ENCODE measurements around the gene DYRK1B.

The DYRK1B gene

DNA sequence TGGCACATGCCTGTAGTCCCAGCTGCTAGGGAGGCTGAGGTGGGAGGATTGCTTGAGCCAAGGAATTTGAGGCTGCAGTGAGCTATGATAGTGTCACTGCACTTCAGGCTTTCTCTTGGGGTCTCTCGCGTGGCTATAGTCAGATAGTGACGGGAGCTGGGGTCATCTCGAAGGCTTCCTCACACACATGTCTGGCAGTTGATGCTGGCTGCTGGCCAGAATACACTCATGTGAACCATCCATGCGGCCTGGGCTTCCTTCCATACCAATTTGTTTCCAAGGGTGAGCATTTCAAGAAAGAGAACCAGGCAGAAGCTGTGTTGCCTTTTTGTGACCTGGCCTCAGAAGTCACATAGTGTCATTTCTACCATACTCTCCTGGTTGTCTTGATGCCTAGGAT lies 28.9 kb downstream of the DYRK1B start:
- POLR2A ChIA-PET = interaction anchor here (1.1 kb wide), 1 partner anchor 22 kb away, joined by 4 read pairs; no protein-coding TSS in a partner anchor
- no peaks in the 10 kb centered on the region for H3K36me3 ChIP-seq (ENCODE audit: control insufficient read depth in 4 of 4, insufficient read depth in 4 of 4, low read length in 3 of 4)
- H3K27ac ChIP-seq (ENCODE audit: insufficient read depth in 1 of 2, low read depth in 1 of 2, low read length in 2 of 2, poor library complexity in 1 of 2, severe bottlenecking in 2 of 2) = no peak overlapping the region
- H3K4me1 ChIP-seq (ENCODE audit: control extremely low read depth in 1 of 4, control insufficient read depth in 4 of 4, insufficient read depth in 4 of 4, low read length in 3 of 4) = no peaks in the 10 kb centered on the region
- peaks cover 2 to 11% (median 3%) of the 10 kb centered on the region in 5 experiments for H3K27me3 ChIP-seq (replicated peaks in 2 of 5; ENCODE audit: control insufficient read depth in 4 of 5, insufficient read depth in 5 of 5, low read length in 4 of 5)
- no peaks in the 10 kb centered on the region for H3K9me3 ChIP-seq (ENCODE audit: control extremely low read depth in 1 of 5, control insufficient read depth in 4 of 5, insufficient read depth in 2 of 5, low read depth in 1 of 5, low read length in 4 of 5)
- 76% methylated on average over 5 of the region's 5 CpGs for WGBS (ENCODE audit: insufficient coverage)
- CTCF ChIA-PET = interaction anchor here (0.6 to 3.0 kb wide), 2 partner anchors 38 to 972 kb away, joined by 4 to 8 read pairs; no protein-coding TSS in a partner anchor
- no peak overlapping the region for H3K4me3 ChIP-seq (ENCODE audit: control insufficient read depth in 1 of 7, extremely low read depth in 1 of 7, insufficient read depth in 4 of 7, low read depth in 2 of 7, low read length in 6 of 7)
- DNase-seq = peak in 1 of 3 donors; percentile 38

DNA sequence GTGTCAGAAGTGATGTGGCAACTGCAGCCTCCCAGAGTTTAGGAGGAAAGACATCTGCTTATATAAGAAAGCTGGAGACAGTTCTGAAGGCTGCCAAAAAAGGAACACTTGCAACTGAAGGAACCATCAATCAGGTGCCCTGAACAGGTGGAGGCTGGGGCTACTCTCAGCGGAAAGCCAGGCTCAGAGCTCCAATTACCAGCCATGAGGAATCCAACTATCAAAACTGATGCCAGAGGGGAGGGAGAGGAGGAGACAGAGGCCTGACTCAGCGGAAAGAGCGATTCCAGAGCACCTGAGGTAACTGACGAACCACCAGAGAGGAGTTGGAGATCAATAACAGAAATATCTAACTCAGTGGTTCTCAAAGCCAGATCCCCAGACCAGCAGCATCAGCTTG lies 31.0 kb downstream of the DYRK1B start:
- Histone ChIP-seq H3K27me3 (replicated peaks in 2 of 5; ENCODE audit: control insufficient read depth in 4 of 5, insufficient read depth in 5 of 5, low read length in 4 of 5) (peaks cover 2 to 11% (median 3%) of the 10 kb centered on the region in 5 experiments), H3K4me1 (ENCODE audit: control extremely low read depth in 1 of 4, control insufficient read depth in 4 of 4, insufficient read depth in 4 of 4, low read length in 3 of 4) (no peaks in the 10 kb centered on the region), H3K36me3 (ENCODE audit: control insufficient read depth in 4 of 4, insufficient read depth in 4 of 4, low read length in 3 of 4) (no peaks in the 10 kb centered on the region), H3K27ac (ENCODE audit: insufficient read depth in 1 of 2, low read depth in 1 of 2, low read length in 2 of 2, poor library complexity in 1 of 2, severe bottlenecking in 2 of 2) (no peak overlapping the region), H3K9me3 (ENCODE audit: control extremely low read depth in 1 of 5, control insufficient read depth in 4 of 5, insufficient read depth in 2 of 5, low read depth in 1 of 5, low read length in 4 of 5) (no peaks in the 10 kb centered on the region), H3K4me3 (ENCODE audit: control insufficient read depth in 1 of 7, extremely low read depth in 1 of 7, insufficient read depth in 4 of 7, low read depth in 2 of 7, low read length in 6 of 7) (no peak overlapping the region)
- POLR2A ChIA-PET = no interaction called here
- CTCF ChIA-PET = interaction anchor here (1.2 to 5.4 kb wide), 4 partner anchors 9 to 41 kb away, joined by 3 to 19 read pairs (median 6); no protein-coding TSS in a partner anchor
- DNase-seq = no peak
- WGBS (ENCODE audit: insufficient coverage) = 56% methylated on average over 4 of the region's 4 CpGs

GRCh38 chr19:39797083-39797482 lies 36.9 kb downstream of the DYRK1B start:
- Histone ChIP-seq H3K4me1 (ENCODE audit: control extremely low read depth in 1 of 4, control insufficient read depth in 4 of 4, insufficient read depth in 4 of 4, low read length in 3 of 4) (peaks cover 0 to 2% (median 0%) of the 10 kb centered on the region in 4 experiments), H3K9me3 (ENCODE audit: control extremely low read depth in 1 of 5, control insufficient read depth in 4 of 5, insufficient read depth in 2 of 5, low read depth in 1 of 5, low read length in 4 of 5) (no peaks in the 10 kb centered on the region), H3K27me3 (replicated peaks in 2 of 5; ENCODE audit: control insufficient read depth in 4 of 5, insufficient read depth in 5 of 5, low read length in 4 of 5) (peaks cover 0 to 10% (median 3%) of the 10 kb centered on the region in 5 experiments), H3K27ac (ENCODE audit: insufficient read depth in 1 of 2, low read depth in 1 of 2, low read length in 2 of 2, poor library complexity in 1 of 2, severe bottlenecking in 2 of 2) (no peak overlapping the region), H3K4me3 (ENCODE audit: control insufficient read depth in 1 of 7, extremely low read depth in 1 of 7, insufficient read depth in 4 of 7, low read depth in 2 of 7, low read length in 6 of 7) (no peak overlapping the region), H3K36me3 (ENCODE audit: control insufficient read depth in 4 of 4, insufficient read depth in 4 of 4, low read length in 3 of 4) (no peaks in the 10 kb centered on the region)
- DNase-seq = no peak
- ChIA-PET CTCF (no interaction called here), POLR2A (no interaction called here)
- WGBS (ENCODE audit: insufficient coverage) = no CpG with 5 or more reads among the region's 2 CpGs

DNA sequence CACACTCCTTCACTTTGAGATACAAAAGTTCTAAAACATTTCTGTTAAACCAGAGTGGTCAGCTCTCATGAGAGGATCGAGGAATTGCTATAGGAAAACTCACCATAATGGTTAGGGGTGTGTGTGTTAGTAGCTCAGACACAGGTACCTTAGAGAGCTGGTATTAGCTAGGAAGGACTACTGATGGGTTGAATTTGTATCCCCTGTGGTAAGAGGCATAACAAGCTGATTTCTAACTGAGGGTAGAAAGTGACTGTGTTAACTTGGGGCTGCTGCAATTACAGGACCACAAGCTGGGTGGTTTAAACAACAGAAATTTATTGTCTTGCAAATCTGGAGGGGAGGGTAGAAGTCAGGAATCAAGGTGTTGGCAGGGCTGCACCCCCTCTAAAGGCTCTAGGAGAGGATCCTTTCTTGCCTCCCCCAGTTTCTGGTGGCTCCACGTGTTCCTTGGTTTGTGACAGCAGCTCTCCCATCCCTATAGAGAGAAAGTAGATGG lies 37.9 kb downstream of the DYRK1B start:
- Histone ChIP-seq H3K36me3 (ENCODE audit: control insufficient read depth in 4 of 4, insufficient read depth in 4 of 4, low read length in 3 of 4) (no peaks in the 10 kb centered on the region), H3K9me3 (ENCODE audit: control extremely low read depth in 1 of 5, control insufficient read depth in 4 of 5, insufficient read depth in 2 of 5, low read depth in 1 of 5, low read length in 4 of 5) (no peaks in the 10 kb centered on the region), H3K4me1 (ENCODE audit: control extremely low read depth in 1 of 4, control insufficient read depth in 4 of 4, insufficient read depth in 4 of 4, low read length in 3 of 4) (peaks cover 0 to 2% (median 0%) of the 10 kb centered on the region in 4 experiments), H3K4me3 (ENCODE audit: control insufficient read depth in 1 of 7, extremely low read depth in 1 of 7, insufficient read depth in 4 of 7, low read depth in 2 of 7, low read length in 6 of 7) (no peak overlapping the region), H3K27ac (ENCODE audit: insufficient read depth in 1 of 2, low read depth in 1 of 2, low read length in 2 of 2, poor library complexity in 1 of 2, severe bottlenecking in 2 of 2) (no peak overlapping the region), H3K27me3 (replicated peaks in 2 of 5; ENCODE audit: control insufficient read depth in 4 of 5, insufficient read depth in 5 of 5, low read length in 4 of 5) (peaks cover 0 to 10% (median 2%) of the 10 kb centered on the region in 5 experiments)
- DNase-seq = no peak
- CTCF ChIA-PET = interaction anchor here (1.1 to 2.4 kb wide), 3 partner anchors 16 to 48 kb away, joined by 3 to 11 read pairs (median 3); no protein-coding TSS in a partner anchor
- POLR2A ChIA-PET = no interaction called here
- WGBS (ENCODE audit: insufficient coverage) = 58% methylated on average over 2 of the region's 2 CpGs

GRCh38 chr19:39795001-39795400 lies 39.0 kb downstream of the DYRK1B start:
- no peaks in the 10 kb centered on the region for H3K36me3 ChIP-seq (ENCODE audit: control insufficient read depth in 4 of 4, insufficient read depth in 4 of 4, low read length in 3 of 4)
- peaks cover 0 to 2% (median 0%) of the 10 kb centered on the region in 4 experiments for H3K4me1 ChIP-seq (ENCODE audit: control extremely low read depth in 1 of 4, control insufficient read depth in 4 of 4, insufficient read depth in 4 of 4, low read length in 3 of 4)
- DNase-seq = peak in 2 of 3 donors; percentile 19 to 40
- peaks cover 0 to 10% (median 2%) of the 10 kb centered on the region in 5 experiments for H3K27me3 ChIP-seq (replicated peaks in 2 of 5; ENCODE audit: control insufficient read depth in 4 of 5, insufficient read depth in 5 of 5, low read length in 4 of 5)
- no peaks in the 10 kb centered on the region for H3K9me3 ChIP-seq (ENCODE audit: control extremely low read depth in 1 of 5, control insufficient read depth in 4 of 5, insufficient read depth in 2 of 5, low read depth in 1 of 5, low read length in 4 of 5)
- H3K27ac ChIP-seq (ENCODE audit: insufficient read depth in 1 of 2, low read depth in 1 of 2, low read length in 2 of 2, poor library complexity in 1 of 2, severe bottlenecking in 2 of 2) = no peak overlapping the region
- no peak overlapping the region for H3K4me3 ChIP-seq (ENCODE audit: control insufficient read depth in 1 of 7, extremely low read depth in 1 of 7, insufficient read depth in 4 of 7, low read depth in 2 of 7, low read length in 6 of 7)
- WGBS (ENCODE audit: insufficient coverage) = 42% methylated on average over 3 of the region's 5 CpGs
- ChIA-PET CTCF (interaction anchor here (1.1 to 2.4 kb wide), 5 partner anchors 7 to 49 kb away, joined by 3 to 11 read pairs (median 3); no protein-coding TSS in a partner anchor), POLR2A (no interaction called here)

DNA sequence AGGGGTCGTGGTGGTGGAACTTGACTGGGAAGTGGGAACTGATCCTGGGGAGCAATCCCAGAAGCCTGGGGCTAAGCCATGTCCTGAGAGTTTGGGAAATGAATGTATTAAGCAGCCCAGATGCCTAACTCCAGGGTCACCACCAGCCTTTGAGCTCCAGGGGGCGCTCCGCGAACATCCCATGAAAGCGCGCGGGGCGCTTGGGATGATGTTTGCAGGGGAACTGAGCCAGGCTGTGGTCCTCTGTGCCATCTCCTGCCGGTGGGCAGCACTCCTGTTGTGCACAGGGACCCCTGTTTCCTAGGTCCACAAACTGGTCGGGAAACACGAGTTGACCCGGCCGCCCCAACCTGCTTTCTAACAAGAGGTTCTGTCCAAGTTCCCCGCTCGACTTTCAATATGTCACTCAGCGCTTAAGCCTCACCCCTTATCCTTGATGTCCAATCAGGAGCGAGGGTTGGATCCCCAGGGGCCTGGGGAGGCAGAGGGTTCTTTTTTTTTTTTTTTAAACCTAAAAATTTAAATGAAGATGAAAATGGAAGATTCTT lies 40.9 kb downstream of the DYRK1B start:
- Histone ChIP-seq H3K27ac (ENCODE audit: insufficient read depth in 1 of 2, low read depth in 1 of 2, low read length in 2 of 2, poor library complexity in 1 of 2, severe bottlenecking in 2 of 2) (no peak overlapping the region), H3K36me3 (ENCODE audit: control insufficient read depth in 4 of 4, insufficient read depth in 4 of 4, low read length in 3 of 4) (no peaks in the 10 kb centered on the region), H3K27me3 (replicated peaks in 2 of 5; ENCODE audit: control insufficient read depth in 4 of 5, insufficient read depth in 5 of 5, low read length in 4 of 5) (peaks cover 0 to 10% (median 2%) of the 10 kb centered on the region in 5 experiments), H3K9me3 (ENCODE audit: control extremely low read depth in 1 of 5, control insufficient read depth in 4 of 5, insufficient read depth in 2 of 5, low read depth in 1 of 5, low read length in 4 of 5) (peaks cover 0 to 3% (median 0%) of the 10 kb centered on the region in 5 experiments), H3K4me1 (ENCODE audit: control extremely low read depth in 1 of 4, control insufficient read depth in 4 of 4, insufficient read depth in 4 of 4, low read length in 3 of 4) (peaks cover 0 to 2% (median 0%) of the 10 kb centered on the region in 4 experiments), H3K4me3 (ENCODE audit: control insufficient read depth in 1 of 7, extremely low read depth in 1 of 7, insufficient read depth in 4 of 7, low read depth in 2 of 7, low read length in 6 of 7) (peak overlapping the region in 6 of 7 experiments; percentile 19 to 84 (median 64))
- CTCF ChIA-PET = interaction anchor here (0.8 to 6.3 kb wide), 17 partner anchors 8 to 178 kb away, joined by 3 to 89 read pairs (median 4); partner anchors contain the start of genes FBL and PSMC4
- DNase-seq = peak; percentile 76 to 86 (median 85)
- WGBS (ENCODE audit: insufficient coverage) = 0% methylated on average over 10 of the region's 17 CpGs
- POLR2A ChIA-PET = interaction anchor here (0.6 to 1.2 kb wide), 3 partner anchors 52 to 492 kb away, joined by 3 read pairs; partner anchors contain the start of genes AKT2 and FBL

DNA sequence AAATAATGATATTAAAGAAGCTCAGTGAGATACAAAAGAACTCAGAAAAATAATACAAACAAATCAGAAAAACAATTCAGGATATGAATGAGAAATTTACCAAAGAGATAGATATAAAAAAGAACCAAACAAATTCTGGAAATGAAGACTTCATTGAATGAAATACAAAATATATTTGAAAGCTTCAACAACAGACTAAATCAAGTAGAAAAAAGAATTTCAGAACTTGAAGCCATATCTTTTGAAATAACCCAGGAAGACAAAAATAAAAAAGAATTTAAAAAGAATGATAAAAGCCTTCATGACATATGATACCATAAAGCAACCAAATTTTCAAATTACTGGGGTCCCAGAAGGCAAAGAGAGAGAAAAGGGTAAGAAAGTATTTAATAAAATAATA lies 45.7 kb downstream of the DYRK1B start:
- H3K9me3 ChIP-seq (ENCODE audit: control extremely low read depth in 1 of 5, control insufficient read depth in 4 of 5, insufficient read depth in 2 of 5, low read depth in 1 of 5, low read length in 4 of 5) = peaks cover 0 to 10% (median 0%) of the 10 kb centered on the region in 5 experiments
- no peak overlapping the region for H3K27ac ChIP-seq (ENCODE audit: insufficient read depth in 1 of 2, low read depth in 1 of 2, low read length in 2 of 2, poor library complexity in 1 of 2, severe bottlenecking in 2 of 2)
- ChIA-PET POLR2A (no interaction called here), CTCF (interaction anchor here (1.1 to 6.3 kb wide), 3 partner anchors 22 to 182 kb away, joined by 3 to 89 read pairs (median 4); partner anchors contain the start of genes FBL and PSMC4)
- H3K4me3 ChIP-seq (ENCODE audit: control insufficient read depth in 1 of 7, extremely low read depth in 1 of 7, insufficient read depth in 4 of 7, low read depth in 2 of 7, low read length in 6 of 7) = no peak overlapping the region
- H3K4me1 ChIP-seq (ENCODE audit: control extremely low read depth in 1 of 4, control insufficient read depth in 4 of 4, insufficient read depth in 4 of 4, low read length in 3 of 4) = no peaks in the 10 kb centered on the region
- no peak for DNase-seq
- H3K36me3 ChIP-seq (ENCODE audit: control insufficient read depth in 4 of 4, insufficient read depth in 4 of 4, low read length in 3 of 4) = no peaks in the 10 kb centered on the region
- H3K27me3 ChIP-seq (replicated peaks in 2 of 5; ENCODE audit: control insufficient read depth in 4 of 5, insufficient read depth in 5 of 5, low read length in 4 of 5) = peaks cover 0 to 7% (median 5%) of the 10 kb centered on the region in 5 experiments
